DND-41 (cell line): ENCODE measurements around the gene ERC2.

Experiments used
- ATAC-seq: fragments of 200-7000 bp; cut with Tn5 transposase; 3 replicates; pipeline ENCODE4 v1.9.1; 2021; ENCODE audit warnings: low read depth; ENCODE audit not compliant: insufficient read depth
- DNase-seq: peaks from one replicate; pipeline ENCODE4 v3.0.0-alpha.2; 2020
- H2AFZ ChIP-seq: 2 replicates; pipeline ENCODE4 v1.6.0; 2012; ENCODE audit warnings: low read depth, low read length
- H3K27ac ChIP-seq: 2 replicates; pipeline ENCODE4 v1.5.1; 2012; ENCODE audit warnings: low read length, inconsistent platforms
- H3K27me3 ChIP-seq: fragments of 200-600 bp; sonication (generic); 2 replicates; pipeline ENCODE4 v1.6.0; 2012; ENCODE audit warnings: low read length, mild to moderate bottlenecking, inconsistent platforms; ENCODE audit not compliant: insufficient read depth, poor library complexity
- H3K36me3 ChIP-seq: 2 replicates; pipeline ENCODE4 v1.5.1; 2012; ENCODE audit warnings: low read length, inconsistent platforms; ENCODE audit not compliant: insufficient read depth
- H3K4me1 ChIP-seq: 2 replicates; pipeline ENCODE4 v1.5.1; 2012; ENCODE audit warnings: mild to moderate bottlenecking, low read length; ENCODE audit not compliant: insufficient read depth
- H3K4me2 ChIP-seq: 2 replicates; pipeline ENCODE4 v1.6.0; 2012; ENCODE audit warnings: mild to moderate bottlenecking, moderate library complexity, low read length, inconsistent platforms; ENCODE audit not compliant: insufficient read depth
- H3K4me3 ChIP-seq, 2 experiments: fragments of 200-600 bp in 1 of 2; shearing (Covaris generic) in 1 of 2; 2 replicates each; pipeline ENCODE4 v1.5.1; 2012 to 2016; ENCODE audit warnings: inconsistent platforms in 2 of 2, low read length in 2 of 2, mild to moderate bottlenecking in 2 of 2, low read depth in 1 of 2, moderate library complexity in 1 of 2
- H3K79me2 ChIP-seq: 2 replicates; pipeline ENCODE4 v1.6.0; 2012; ENCODE audit warnings: low read length, inconsistent platforms; ENCODE audit not compliant: insufficient read depth
- H3K9ac ChIP-seq: 2 replicates; pipeline ENCODE4 v1.6.0; 2012; ENCODE audit warnings: low read depth, mild to moderate bottlenecking, inconsistent platforms, low read length, moderate library complexity
- H3K9me3 ChIP-seq: 2 replicates; pipeline ENCODE4 v1.5.1; 2012; ENCODE audit warnings: low read length, moderate library complexity, mild to moderate bottlenecking, inconsistent platforms; ENCODE audit not compliant: insufficient read depth, severe bottlenecking
- H4K20me1 ChIP-seq: 2 replicates; pipeline ENCODE4 v1.6.0; 2012; ENCODE audit warnings: low read length; ENCODE audit not compliant: insufficient read depth
- EZH2 ChIP-seq: IDR thresholded peaks from 3 replicates; pipeline ENCODE4 v1.6.1; 2012; ENCODE audit warnings: borderline replicate concordance, low read depth, mild to moderate bottlenecking, moderate library complexity, low read length, inconsistent platforms; ENCODE audit not compliant: severe bottlenecking
- TF ChIP-seq, protein P1 (sequence below): IDR thresholded peaks from 2 replicates; pipeline ENCODE4 v1.5.1; 2012; ENCODE audit warnings: borderline replicate concordance, low read length, moderate library complexity, mild to moderate bottlenecking; ENCODE audit not compliant: poor library complexity, severe bottlenecking; ENCODE audit errors: extremely low read depth

ERC2 gene

DNA sequence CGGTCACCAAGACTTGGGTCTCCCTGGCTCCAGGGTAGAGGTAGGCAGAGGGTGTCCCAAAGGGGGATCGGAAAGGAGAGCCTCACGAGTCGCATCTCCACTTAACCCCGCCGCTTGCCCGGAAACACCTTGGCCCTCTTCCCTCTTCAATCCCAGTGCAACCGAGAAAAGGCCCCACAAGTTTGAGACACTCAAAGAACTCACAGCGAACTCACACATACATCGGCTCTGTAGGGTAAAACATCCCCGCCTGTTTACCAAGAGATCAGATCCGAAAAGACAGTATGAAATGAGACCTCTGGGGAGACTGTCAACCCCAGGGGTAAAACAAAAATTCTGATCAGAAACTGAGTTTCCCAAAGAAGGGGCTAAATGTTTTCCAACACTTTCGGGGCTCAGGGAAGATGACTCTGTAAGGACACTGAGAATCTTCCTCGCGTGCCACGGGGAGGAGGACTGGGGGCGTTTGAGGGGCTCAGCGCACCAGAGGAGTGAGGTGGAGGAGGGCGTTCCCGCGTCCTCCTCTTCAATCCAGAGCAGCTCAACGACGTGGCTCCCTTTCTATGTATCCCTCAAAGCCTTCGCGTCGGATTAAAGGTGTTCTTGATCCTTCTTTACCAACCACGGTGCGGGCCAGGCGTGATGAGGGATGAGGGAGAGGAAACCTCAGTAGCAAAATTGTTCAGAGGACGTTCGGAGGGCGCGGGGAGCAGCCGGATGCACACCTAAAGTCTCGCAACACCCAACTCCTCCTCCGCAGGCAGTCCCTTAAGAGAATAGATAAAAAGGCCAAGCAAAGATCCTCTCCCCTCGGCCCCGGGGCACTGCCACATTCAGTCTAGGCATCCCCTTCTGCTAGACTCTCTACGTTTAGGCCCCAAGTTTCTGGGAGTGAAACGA is 984.8 kb downstream of the ERC2 start:
- no peaks in the 10 kb centered on the region for H3K36me3 ChIP-seq
- H3K4me2 ChIP-seq: no peak overlapping the region
- H3K27ac ChIP-seq: no peak overlapping the region
- H3K9me3 ChIP-seq: no peaks in the 10 kb centered on the region
- H3K27me3 ChIP-seq: no peaks in the 10 kb centered on the region
- no peaks in the 10 kb centered on the region for H3K79me2 ChIP-seq
- no peaks in the 10 kb centered on the region for H4K20me1 ChIP-seq
- H3K9ac ChIP-seq: no peak overlapping the region
- ATAC-seq (no peak), DNase-seq (no peak)
- no peak overlapping the region for H2AFZ ChIP-seq
- H3K4me1 ChIP-seq: no peaks in the 10 kb centered on the region
- H3K4me3 ChIP-seq: no peak overlapping the region
- TF ChIP-seq, protein P1, sequence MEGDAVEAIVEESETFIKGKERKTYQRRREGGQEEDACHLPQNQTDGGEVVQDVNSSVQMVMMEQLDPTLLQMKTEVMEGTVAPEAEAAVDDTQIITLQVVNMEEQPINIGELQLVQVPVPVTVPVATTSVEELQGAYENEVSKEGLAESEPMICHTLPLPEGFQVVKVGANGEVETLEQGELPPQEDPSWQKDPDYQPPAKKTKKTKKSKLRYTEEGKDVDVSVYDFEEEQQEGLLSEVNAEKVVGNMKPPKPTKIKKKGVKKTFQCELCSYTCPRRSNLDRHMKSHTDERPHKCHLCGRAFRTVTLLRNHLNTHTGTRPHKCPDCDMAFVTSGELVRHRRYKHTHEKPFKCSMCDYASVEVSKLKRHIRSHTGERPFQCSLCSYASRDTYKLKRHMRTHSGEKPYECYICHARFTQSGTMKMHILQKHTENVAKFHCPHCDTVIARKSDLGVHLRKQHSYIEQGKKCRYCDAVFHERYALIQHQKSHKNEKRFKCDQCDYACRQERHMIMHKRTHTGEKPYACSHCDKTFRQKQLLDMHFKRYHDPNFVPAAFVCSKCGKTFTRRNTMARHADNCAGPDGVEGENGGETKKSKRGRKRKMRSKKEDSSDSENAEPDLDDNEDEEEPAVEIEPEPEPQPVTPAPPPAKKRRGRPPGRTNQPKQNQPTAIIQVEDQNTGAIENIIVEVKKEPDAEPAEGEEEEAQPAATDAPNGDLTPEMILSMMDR: no peak
- TF ChIP-seq EZH2: no peak

DNA sequence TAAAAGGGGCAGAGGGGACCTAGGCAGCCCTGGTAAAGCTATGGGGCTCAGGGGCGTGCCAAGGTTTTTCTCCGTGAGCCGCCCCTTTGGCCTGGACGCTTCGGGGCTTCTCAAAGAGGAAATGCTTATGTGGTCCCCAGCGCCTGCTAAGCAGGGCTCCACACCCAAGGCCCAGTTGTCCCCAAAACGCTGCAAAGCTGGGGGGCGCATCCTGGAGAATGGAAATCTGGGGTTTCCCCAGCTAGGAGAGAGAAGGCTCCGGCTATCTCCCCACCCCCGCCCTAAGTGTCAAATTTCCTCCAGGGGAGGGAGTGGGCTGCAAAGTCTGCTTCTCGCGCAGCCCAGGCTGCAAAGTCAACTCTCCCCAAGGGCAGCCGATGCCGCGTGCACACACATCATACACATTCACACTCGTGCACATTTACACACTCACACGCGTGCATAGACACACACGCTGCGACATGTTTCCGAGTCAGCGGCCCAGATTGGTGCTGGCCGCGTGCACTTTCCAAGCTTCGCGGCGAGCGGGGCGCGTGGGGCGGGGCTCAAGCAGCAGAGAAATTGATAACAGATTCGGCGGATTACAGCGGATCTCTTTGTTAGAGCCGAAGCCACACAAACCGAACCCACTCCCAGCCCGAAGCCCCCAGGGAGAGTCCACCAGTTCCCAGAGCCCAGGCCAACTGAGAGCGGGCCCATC is 985.6 kb downstream of the ERC2 start:
- Histone ChIP-seq H2AFZ (no peak overlapping the region), H3K27me3 (no peaks in the 10 kb centered on the region), H3K79me2 (no peaks in the 10 kb centered on the region), H3K9ac (no peak overlapping the region), H3K4me2 (no peak overlapping the region), H3K4me3 (no peak overlapping the region), H4K20me1 (no peaks in the 10 kb centered on the region), H3K27ac (no peak overlapping the region), H3K9me3 (no peaks in the 10 kb centered on the region), H3K36me3 (no peaks in the 10 kb centered on the region), H3K4me1 (no peaks in the 10 kb centered on the region)
- no peak for DNase-seq
- TF ChIP-seq, protein P1: no peak
- TF ChIP-seq EZH2: no peak
- no peak for ATAC-seq

DNA sequence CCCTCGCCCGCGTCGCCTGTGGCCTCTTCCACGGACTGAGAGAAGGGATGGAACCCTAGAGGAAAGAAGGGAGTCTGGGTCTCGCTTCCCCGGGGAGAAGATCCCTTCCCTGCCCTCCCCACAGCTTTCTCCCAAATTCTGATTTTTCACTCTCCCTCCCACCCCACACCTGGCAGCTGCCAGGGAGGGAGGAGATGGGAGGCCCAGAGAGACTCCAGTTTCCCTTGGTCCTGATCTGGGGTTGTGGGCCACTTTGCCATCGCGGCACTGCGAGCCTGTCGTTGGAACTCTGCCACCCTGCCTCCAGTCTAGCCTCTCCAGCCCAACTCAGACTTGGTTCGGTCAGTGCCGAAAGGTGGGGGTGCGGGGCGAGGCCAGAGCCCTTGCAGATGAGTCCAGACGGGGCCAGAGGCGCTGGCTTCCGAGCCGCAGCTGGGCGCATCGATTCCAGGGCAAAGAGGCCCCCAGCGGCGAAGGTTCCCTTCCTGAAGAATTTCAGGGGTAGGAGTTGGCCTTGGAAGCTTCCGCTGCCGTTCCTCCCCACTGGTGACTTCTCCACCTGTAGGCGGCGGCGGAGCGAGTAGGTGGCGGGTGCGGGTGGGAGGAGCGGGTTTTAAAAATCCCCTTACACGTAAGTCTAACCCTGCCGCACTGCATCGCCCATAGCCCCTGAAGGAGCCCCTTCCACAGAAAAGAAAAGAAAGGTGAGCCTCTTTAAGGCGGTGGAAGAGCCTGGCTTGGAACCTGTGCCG is 986.3 kb downstream of the ERC2 start:
- Histone ChIP-seq H3K27me3 (peaks cover 4% of the 10 kb centered on the region), H3K4me2 (no peak overlapping the region), H3K4me3 (no peak overlapping the region), H4K20me1 (no peaks in the 10 kb centered on the region), H3K4me1 (no peaks in the 10 kb centered on the region), H3K36me3 (no peaks in the 10 kb centered on the region), H3K79me2 (no peaks in the 10 kb centered on the region), H3K9ac (no peak overlapping the region), H2AFZ (no peak overlapping the region), H3K9me3 (no peaks in the 10 kb centered on the region), H3K27ac (no peak overlapping the region)
- TF ChIP-seq, protein P1: no peak
- ATAC-seq (no peak), DNase-seq (no peak)
